ENCODE measurements around the gene GPR183.

GPR183 gene

GRCh38 chr13:99298056-99298455 lies 9.1 kb downstream of the GPR183 start:
- Histone ChIP-seq H3K27me3 (ENCODE audit: control insufficient read depth in 3 of 3, insufficient read depth in 3 of 3, low read depth in 1 of 3, low read length in 3 of 3) (no peaks in the 10 kb centered on the region), H3K4me3 (ENCODE audit: low read length in 2 of 2) (no peak overlapping the region), H2BK120ac (ENCODE audit: low read depth, low read length) (no peak overlapping the region), H3K4me1 (ENCODE audit: control insufficient read depth in 2 of 2, insufficient read depth in 1 of 2, low read depth in 1 of 2, low read length in 2 of 2) (no peaks in the 10 kb centered on the region), H3K9ac (ENCODE audit: low read depth, low read length, poor library complexity) (no peak overlapping the region), H2BK12ac (ENCODE audit: low read length) (no peak overlapping the region), H3K14ac (ENCODE audit: low read length) (no peak overlapping the region), H2AK5ac (ENCODE audit: low read depth, low read length) (no peak overlapping the region), H3K79me1 (ENCODE audit: low read depth, low read length) (no peaks in the 10 kb centered on the region), H2BK15ac (ENCODE audit: low read length) (no peak overlapping the region), H3K18ac (ENCODE audit: low read length) (no peak overlapping the region), H3K36me3 (replicated peaks in 1 of 2; ENCODE audit: control insufficient read depth in 2 of 2, insufficient read depth in 2 of 2, low read length in 2 of 2) (no peaks in the 10 kb centered on the region), H3K27ac (replicated peaks; ENCODE audit: low read length) (no peak overlapping the region), H2AFZ (ENCODE audit: low read length) (no peak overlapping the region), H3K4me2 (ENCODE audit: insufficient read depth, low read length, poor library complexity, severe bottlenecking) (no peak overlapping the region), H3K4ac (ENCODE audit: low read length) (no peak overlapping the region), H2BK5ac (ENCODE audit: low read length) (no peak overlapping the region), H4K91ac (ENCODE audit: low read depth, low read length, poor library complexity) (no peak overlapping the region), H3K9me3 (replicated peaks in 1 of 2; ENCODE audit: control insufficient read depth in 2 of 2, insufficient read depth in 1 of 2, low read depth in 1 of 2, low read length in 2 of 2) (no peaks in the 10 kb centered on the region), H3K23ac (ENCODE audit: low read depth, low read length, poor library complexity) (no peak overlapping the region), H4K8ac (ENCODE audit: low read depth, low read length) (no peak overlapping the region)
- DNase-seq (ENCODE audit: low spot score), result no peak
- no CpG with 5 or more reads among the region's 2 CpGs for WGBS, 2 donors (ENCODE audit: extremely low coverage in 2 of 2, insufficient read length in 2 of 2, insufficient replicate concordance in 1 of 2)

DNA sequence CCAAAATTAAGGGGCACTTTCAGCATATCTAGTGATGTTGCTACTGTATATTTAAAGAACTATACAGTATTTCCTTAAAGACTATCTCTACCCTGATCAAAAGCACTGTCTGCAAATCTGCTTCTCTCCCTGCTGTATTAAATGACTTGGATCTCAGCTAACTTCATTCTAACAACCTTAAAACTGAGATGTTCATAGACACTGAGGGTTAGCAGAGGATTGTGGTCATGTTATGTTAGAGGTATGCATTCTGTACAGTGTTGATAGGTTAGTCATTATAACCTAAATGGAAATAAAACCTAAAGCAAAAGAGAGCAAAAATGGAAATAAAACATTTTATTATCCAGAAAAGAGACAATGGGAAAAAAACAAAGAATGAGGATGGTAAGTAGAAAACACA lies 9.9 kb downstream of the GPR183 start:
- Histone ChIP-seq H2BK5ac (ENCODE audit: low read length) (no peak overlapping the region), H2BK12ac (ENCODE audit: low read length) (no peak overlapping the region), H2BK15ac (ENCODE audit: low read length) (no peak overlapping the region), H3K18ac (ENCODE audit: low read length) (no peak overlapping the region), H3K27me3 (ENCODE audit: control insufficient read depth in 3 of 3, insufficient read depth in 3 of 3, low read depth in 1 of 3, low read length in 3 of 3) (no peaks in the 10 kb centered on the region), H3K9me3 (replicated peaks in 1 of 2; ENCODE audit: control insufficient read depth in 2 of 2, insufficient read depth in 1 of 2, low read depth in 1 of 2, low read length in 2 of 2) (no peaks in the 10 kb centered on the region), H3K23ac (ENCODE audit: low read depth, low read length, poor library complexity) (no peak overlapping the region), H4K8ac (ENCODE audit: low read depth, low read length) (no peak overlapping the region), H2AFZ (ENCODE audit: low read length) (no peak overlapping the region), H2AK5ac (ENCODE audit: low read depth, low read length) (no peak overlapping the region), H3K4me3 (ENCODE audit: low read length in 2 of 2) (no peak overlapping the region), H3K4me2 (ENCODE audit: insufficient read depth, low read length, poor library complexity, severe bottlenecking) (no peak overlapping the region), H3K27ac (replicated peaks; ENCODE audit: low read length) (no peak overlapping the region), H3K4me1 (ENCODE audit: control insufficient read depth in 2 of 2, insufficient read depth in 1 of 2, low read depth in 1 of 2, low read length in 2 of 2) (no peaks in the 10 kb centered on the region), H3K79me1 (ENCODE audit: low read depth, low read length) (no peaks in the 10 kb centered on the region), H3K9ac (ENCODE audit: low read depth, low read length, poor library complexity) (no peak overlapping the region), H2BK120ac (ENCODE audit: low read depth, low read length) (no peak overlapping the region), H3K14ac (ENCODE audit: low read length) (no peak overlapping the region), H3K4ac (ENCODE audit: low read length) (no peak overlapping the region), H4K91ac (ENCODE audit: low read depth, low read length, poor library complexity) (no peak overlapping the region), H3K36me3 (replicated peaks in 1 of 2; ENCODE audit: control insufficient read depth in 2 of 2, insufficient read depth in 2 of 2, low read length in 2 of 2) (no peaks in the 10 kb centered on the region)
- no peak for DNase-seq (ENCODE audit: low spot score)

DNA sequence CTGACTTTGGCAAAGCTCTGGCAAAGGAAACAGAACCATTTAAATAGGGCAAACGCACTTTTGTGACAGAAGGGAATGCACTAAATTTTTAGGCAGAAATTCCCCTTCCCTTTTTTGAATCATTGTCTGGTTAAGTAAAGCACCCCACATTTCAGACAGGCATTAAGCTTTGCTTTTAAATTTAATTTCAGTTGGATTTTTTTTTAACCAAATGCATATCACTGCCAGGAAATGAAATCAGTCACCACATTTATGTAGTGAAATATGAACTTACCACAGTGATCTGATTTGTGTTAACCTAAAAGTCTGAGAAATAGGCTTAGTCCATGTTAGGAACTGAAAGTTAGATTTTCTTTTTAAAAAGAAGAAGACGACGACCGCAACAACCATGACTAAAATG lies 10.8 kb downstream of the GPR183 start:
- no peak overlapping the region for H4K91ac ChIP-seq (ENCODE audit: low read depth, low read length, poor library complexity)
- no peak overlapping the region for H2BK120ac ChIP-seq (ENCODE audit: low read depth, low read length)
- no peak for DNase-seq (ENCODE audit: low spot score)
- H3K27me3 ChIP-seq (ENCODE audit: control insufficient read depth in 3 of 3, insufficient read depth in 3 of 3, low read depth in 1 of 3, low read length in 3 of 3), result no peaks in the 10 kb centered on the region
- H3K9ac ChIP-seq (ENCODE audit: low read depth, low read length, poor library complexity), result no peak overlapping the region
- no peaks in the 10 kb centered on the region for H3K79me1 ChIP-seq (ENCODE audit: low read depth, low read length)
- no CpG with 5 or more reads among the region's 4 CpGs for WGBS, 2 donors (ENCODE audit: extremely low coverage in 2 of 2, insufficient read length in 2 of 2, insufficient replicate concordance in 1 of 2)
- H3K23ac ChIP-seq (ENCODE audit: low read depth, low read length, poor library complexity), result no peak overlapping the region
- no peak overlapping the region for H3K4me3 ChIP-seq (ENCODE audit: low read length in 2 of 2)
- H3K27ac ChIP-seq (replicated peaks; ENCODE audit: low read length), result no peak overlapping the region
- H2AFZ ChIP-seq (ENCODE audit: low read length), result no peak overlapping the region
- H3K9me3 ChIP-seq (replicated peaks in 1 of 2; ENCODE audit: control insufficient read depth in 2 of 2, insufficient read depth in 1 of 2, low read depth in 1 of 2, low read length in 2 of 2), result no peaks in the 10 kb centered on the region
- no peak overlapping the region for H2BK5ac ChIP-seq (ENCODE audit: low read length)
- H3K4me2 ChIP-seq (ENCODE audit: insufficient read depth, low read length, poor library complexity, severe bottlenecking), result no peak overlapping the region
- H4K8ac ChIP-seq (ENCODE audit: low read depth, low read length), result no peak overlapping the region
- H2AK5ac ChIP-seq (ENCODE audit: low read depth, low read length), result no peak overlapping the region
- no peaks in the 10 kb centered on the region for H3K36me3 ChIP-seq (replicated peaks in 1 of 2; ENCODE audit: control insufficient read depth in 2 of 2, insufficient read depth in 2 of 2, low read length in 2 of 2)
- no peak overlapping the region for H2BK12ac ChIP-seq (ENCODE audit: low read length)
- H2BK15ac ChIP-seq (ENCODE audit: low read length), result no peak overlapping the region
- no peak overlapping the region for H3K14ac ChIP-seq (ENCODE audit: low read length)
- no peak overlapping the region for H3K4ac ChIP-seq (ENCODE audit: low read length)
- H3K4me1 ChIP-seq (ENCODE audit: control insufficient read depth in 2 of 2, insufficient read depth in 1 of 2, low read depth in 1 of 2, low read length in 2 of 2), result no peaks in the 10 kb centered on the region
- no peak overlapping the region for H3K18ac ChIP-seq (ENCODE audit: low read length)

DNA sequence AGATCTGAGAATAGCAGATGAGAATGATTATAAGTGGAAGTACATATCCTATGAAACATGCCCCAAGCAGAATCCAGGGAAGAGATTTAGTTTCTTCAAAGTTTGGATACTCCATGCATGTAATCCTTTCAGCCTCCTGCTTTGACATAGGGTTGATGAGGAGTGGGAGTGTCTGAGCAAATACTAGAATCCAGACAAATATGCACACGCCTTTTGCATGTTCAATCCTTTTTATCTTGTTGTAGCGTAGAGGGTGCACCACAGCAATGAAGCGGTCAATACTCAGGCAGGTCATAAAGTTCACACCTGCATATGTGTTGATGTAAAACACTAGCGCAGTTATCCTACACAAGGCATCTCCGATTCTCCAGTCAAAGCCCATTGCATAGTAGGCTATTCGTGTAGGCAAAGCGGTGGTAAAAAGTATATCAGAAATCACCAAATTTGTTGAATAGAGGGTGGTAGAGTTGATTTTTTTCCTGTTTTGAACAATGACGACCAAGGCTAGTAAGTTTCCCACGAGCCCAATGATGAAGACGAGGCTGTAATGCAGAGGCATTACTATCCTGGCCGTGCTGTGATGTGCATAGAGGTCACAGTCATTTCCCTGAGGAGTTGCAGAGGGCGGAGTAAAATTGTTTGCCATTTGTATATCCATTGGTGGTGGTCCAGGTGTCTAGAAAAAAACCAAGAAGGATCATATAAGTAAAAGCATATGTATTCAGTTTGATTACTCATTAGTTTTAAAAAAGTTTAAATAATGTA lies 11.5 kb downstream of the GPR183 start:
- no CpG with 5 or more reads among the region's 12 CpGs for WGBS, 2 donors (ENCODE audit: extremely low coverage in 2 of 2, insufficient read length in 2 of 2, insufficient replicate concordance in 1 of 2)
- H3K14ac ChIP-seq (ENCODE audit: low read length), result no peak overlapping the region
- H3K9ac ChIP-seq (ENCODE audit: low read depth, low read length, poor library complexity), result no peak overlapping the region
- H3K4me2 ChIP-seq (ENCODE audit: insufficient read depth, low read length, poor library complexity, severe bottlenecking), result no peak overlapping the region
- no peaks in the 10 kb centered on the region for H3K9me3 ChIP-seq (replicated peaks in 1 of 2; ENCODE audit: control insufficient read depth in 2 of 2, insufficient read depth in 1 of 2, low read depth in 1 of 2, low read length in 2 of 2)
- H2AK5ac ChIP-seq (ENCODE audit: low read depth, low read length), result no peak overlapping the region
- no peaks in the 10 kb centered on the region for H3K36me3 ChIP-seq (replicated peaks in 1 of 2; ENCODE audit: control insufficient read depth in 2 of 2, insufficient read depth in 2 of 2, low read length in 2 of 2)
- no peak overlapping the region for H2BK5ac ChIP-seq (ENCODE audit: low read length)
- no peak overlapping the region for H3K27ac ChIP-seq (replicated peaks; ENCODE audit: low read length)
- H3K4me1 ChIP-seq (ENCODE audit: control insufficient read depth in 2 of 2, insufficient read depth in 1 of 2, low read depth in 1 of 2, low read length in 2 of 2), result no peaks in the 10 kb centered on the region
- H4K8ac ChIP-seq (ENCODE audit: low read depth, low read length), result no peak overlapping the region
- H3K79me1 ChIP-seq (ENCODE audit: low read depth, low read length), result no peaks in the 10 kb centered on the region
- no peak overlapping the region for H3K4ac ChIP-seq (ENCODE audit: low read length)
- no peak overlapping the region for H3K23ac ChIP-seq (ENCODE audit: low read depth, low read length, poor library complexity)
- no peak overlapping the region for H3K4me3 ChIP-seq (ENCODE audit: low read length in 2 of 2)
- no peaks in the 10 kb centered on the region for H3K27me3 ChIP-seq (ENCODE audit: control insufficient read depth in 3 of 3, insufficient read depth in 3 of 3, low read depth in 1 of 3, low read length in 3 of 3)
- H2BK120ac ChIP-seq (ENCODE audit: low read depth, low read length), result no peak overlapping the region
- H2BK12ac ChIP-seq (ENCODE audit: low read length), result no peak overlapping the region
- no peak overlapping the region for H2AFZ ChIP-seq (ENCODE audit: low read length)
- no peak for DNase-seq (ENCODE audit: low spot score)
- H2BK15ac ChIP-seq (ENCODE audit: low read length), result no peak overlapping the region
- H3K18ac ChIP-seq (ENCODE audit: low read length), result no peak overlapping the region
- no peak overlapping the region for H4K91ac ChIP-seq (ENCODE audit: low read depth, low read length, poor library complexity)

All from neuronal stem cell (in vitro differentiated cells).